OCI-LY3 (cell line): ENCODE results near the gene CRADD.

Source experiments
- H2AFZ ChIP-seq: fragments of 200-600, 300-600 bp; shearing (Covaris generic); 2 replicates; pipeline ENCODE4 v1.6.0; 2014; ENCODE audit warnings: antibody characterized with exemption, low read depth, low read length
- H3K27ac ChIP-seq: fragments of 200-600, 300-600 bp; sonication (generic); 2 replicates; pipeline ENCODE4 v1.5.1; 2014; ENCODE audit warnings: mild to moderate bottlenecking, low read length, moderate library complexity, mixed read lengths
- H3K27me3 ChIP-seq: fragments of 200-600, 300-600 bp; sonication (generic); 2 replicates; pipeline ENCODE4 v1.6.1; 2014; ENCODE audit warnings: low read depth, low read length, mixed read lengths
- H3K36me3 ChIP-seq: fragments of 200-600, 300-600 bp; sonication (generic); replicated peaks from 2 replicates; pipeline ENCODE3; 2014; ENCODE audit warnings: low read depth, low read length, mixed read lengths
- H3K4me1 ChIP-seq: fragments of 300-600, 200-600 bp; sonication (generic); 2 replicates; pipeline ENCODE4 v1.6.1; 2014; ENCODE audit warnings: low read length, mixed read lengths
- H3K4me2 ChIP-seq: fragments of 200-600, 300-600 bp; sonication (generic); 2 replicates; pipeline ENCODE4 v1.6.1; 2014; ENCODE audit warnings: low read length, mixed read lengths
- H3K4me3 ChIP-seq: fragments of 300-600, 200-600 bp; sonication (generic); 2 replicates; pipeline ENCODE4 v1.5.1; 2014; ENCODE audit warnings: antibody characterized with exemption, mild to moderate bottlenecking, low read length, moderate library complexity
- H3K79me2 ChIP-seq: fragments of 300-600, 200-600 bp; shearing (Covaris generic); 2 replicates; pipeline ENCODE4 v1.6.1; 2014; ENCODE audit warnings: mild to moderate bottlenecking, low read length, mixed read lengths
- H3K9ac ChIP-seq: fragments of 300-600, 200-600 bp; shearing (Covaris generic); 2 replicates; pipeline ENCODE4 v1.6.0; 2014; ENCODE audit warnings: mild to moderate bottlenecking, low read length, moderate library complexity
- H3K9me3 ChIP-seq: fragments of 200-600, 300-600 bp; shearing (Covaris generic); 2 replicates; pipeline ENCODE4 v1.6.1; 2014; ENCODE audit warnings: low read length, mixed read lengths; ENCODE audit not compliant: insufficient read depth
- H4K20me1 ChIP-seq: fragments of 200-600, 300-600 bp; sonication (generic); 2 replicates; pipeline ENCODE4 v1.6.1; 2016; ENCODE audit warnings: low read length, mixed read lengths; ENCODE audit not compliant: insufficient read depth
- EZH2phosphoT487 ChIP-seq: fragments of 200-600 bp; shearing (Covaris generic); IDR thresholded peaks from 2 replicates; pipeline ENCODE4 v1.6.1; 2018; ENCODE audit warnings: antibody characterized with exemption, mixed run types, low read depth
- TF ChIP-seq, protein P1 (sequence below): fragments of 200-600, 300-600 bp; sonication (generic); IDR thresholded peaks from 2 replicates; pipeline ENCODE4 v1.5.1; 2014; ENCODE audit warnings: antibody characterized with exemption, low read length, low read depth

Gene CRADD

DNA sequence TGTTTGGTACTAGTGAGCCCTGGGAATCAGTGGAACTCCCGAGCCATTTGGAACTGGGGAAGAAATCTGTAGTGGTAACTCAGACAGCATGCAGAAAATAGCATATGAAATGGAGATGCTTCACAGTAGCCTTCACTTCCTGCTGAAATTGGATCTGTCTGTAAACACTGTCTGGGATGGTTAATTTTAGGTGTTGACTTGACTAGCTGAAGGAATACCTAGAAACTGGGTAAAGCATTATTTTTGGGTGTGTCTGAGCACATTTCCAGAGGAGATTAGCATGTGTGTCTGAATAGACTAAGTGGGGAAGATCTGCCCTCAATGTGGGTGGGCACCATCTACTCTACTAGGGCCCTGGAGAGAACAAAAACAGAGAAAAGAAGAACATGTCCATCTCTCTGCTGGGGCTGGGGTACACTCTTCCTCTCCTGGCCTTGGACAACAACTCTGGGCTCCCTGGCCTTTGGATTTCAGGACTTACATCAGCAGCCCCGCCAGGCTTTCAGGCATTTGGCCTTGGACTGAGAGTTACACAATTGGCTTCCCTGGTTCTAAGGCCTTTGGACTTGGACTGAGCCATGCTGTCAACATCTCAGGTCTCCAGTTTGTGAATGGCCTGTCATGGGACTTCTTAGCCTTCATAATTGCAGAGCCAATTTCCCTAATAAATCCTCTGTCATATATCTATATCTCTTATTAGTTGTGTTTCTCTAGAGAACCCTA lies 14.0 kb upstream of the CRADD start:
- Histone ChIP-seq H3K4me2 (no peak overlapping the region), H3K27ac (no peak overlapping the region), H3K4me1 (peaks cover 27% of the 10 kb centered on the region), H3K4me3 (no peak overlapping the region), H4K20me1 (no peaks in the 10 kb centered on the region), H3K9ac (no peak overlapping the region), H3K36me3 (peaks cover 29% of the 10 kb centered on the region), H2AFZ (peak overlapping the region; percentile 49; the same call in 1 of the 2 replicates), H3K27me3 (no peaks in the 10 kb centered on the region), H3K9me3 (peaks cover 22% of the 10 kb centered on the region), H3K79me2 (no peaks in the 10 kb centered on the region)
- TF ChIP-seq, protein P1, sequence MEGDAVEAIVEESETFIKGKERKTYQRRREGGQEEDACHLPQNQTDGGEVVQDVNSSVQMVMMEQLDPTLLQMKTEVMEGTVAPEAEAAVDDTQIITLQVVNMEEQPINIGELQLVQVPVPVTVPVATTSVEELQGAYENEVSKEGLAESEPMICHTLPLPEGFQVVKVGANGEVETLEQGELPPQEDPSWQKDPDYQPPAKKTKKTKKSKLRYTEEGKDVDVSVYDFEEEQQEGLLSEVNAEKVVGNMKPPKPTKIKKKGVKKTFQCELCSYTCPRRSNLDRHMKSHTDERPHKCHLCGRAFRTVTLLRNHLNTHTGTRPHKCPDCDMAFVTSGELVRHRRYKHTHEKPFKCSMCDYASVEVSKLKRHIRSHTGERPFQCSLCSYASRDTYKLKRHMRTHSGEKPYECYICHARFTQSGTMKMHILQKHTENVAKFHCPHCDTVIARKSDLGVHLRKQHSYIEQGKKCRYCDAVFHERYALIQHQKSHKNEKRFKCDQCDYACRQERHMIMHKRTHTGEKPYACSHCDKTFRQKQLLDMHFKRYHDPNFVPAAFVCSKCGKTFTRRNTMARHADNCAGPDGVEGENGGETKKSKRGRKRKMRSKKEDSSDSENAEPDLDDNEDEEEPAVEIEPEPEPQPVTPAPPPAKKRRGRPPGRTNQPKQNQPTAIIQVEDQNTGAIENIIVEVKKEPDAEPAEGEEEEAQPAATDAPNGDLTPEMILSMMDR = no peak
- TF ChIP-seq EZH2phosphoT487 = no peak

DNA sequence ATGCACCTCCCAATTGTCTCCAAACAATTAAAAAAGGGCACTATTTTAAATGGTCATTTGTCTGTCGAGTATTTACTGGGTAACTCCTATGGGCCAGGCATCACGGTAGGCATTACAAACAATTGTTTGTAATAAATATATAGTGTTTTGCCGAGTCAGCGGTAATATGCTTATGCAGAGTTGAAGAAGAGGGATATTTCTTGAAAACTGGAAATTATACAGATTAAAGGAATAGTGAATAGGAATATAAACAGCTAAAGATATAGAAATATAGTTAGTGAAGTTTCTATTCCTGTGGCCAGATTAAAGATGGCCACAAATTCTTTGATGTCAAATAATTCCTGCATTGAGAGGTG lies 13.5 kb upstream of the CRADD start:
- Histone ChIP-seq H4K20me1 (no peaks in the 10 kb centered on the region), H3K4me2 (no peak overlapping the region), H3K9ac (no peak overlapping the region), H3K79me2 (no peaks in the 10 kb centered on the region), H3K36me3 (peaks cover 33% of the 10 kb centered on the region), H3K27ac (no peak overlapping the region), H3K27me3 (no peaks in the 10 kb centered on the region), H3K9me3 (peaks cover 26% of the 10 kb centered on the region), H3K4me3 (no peak overlapping the region), H3K4me1 (peaks cover 33% of the 10 kb centered on the region), H2AFZ (no peak overlapping the region)
- TF ChIP-seq, protein P1 = no peak
- TF ChIP-seq EZH2phosphoT487 = no peak

DNA sequence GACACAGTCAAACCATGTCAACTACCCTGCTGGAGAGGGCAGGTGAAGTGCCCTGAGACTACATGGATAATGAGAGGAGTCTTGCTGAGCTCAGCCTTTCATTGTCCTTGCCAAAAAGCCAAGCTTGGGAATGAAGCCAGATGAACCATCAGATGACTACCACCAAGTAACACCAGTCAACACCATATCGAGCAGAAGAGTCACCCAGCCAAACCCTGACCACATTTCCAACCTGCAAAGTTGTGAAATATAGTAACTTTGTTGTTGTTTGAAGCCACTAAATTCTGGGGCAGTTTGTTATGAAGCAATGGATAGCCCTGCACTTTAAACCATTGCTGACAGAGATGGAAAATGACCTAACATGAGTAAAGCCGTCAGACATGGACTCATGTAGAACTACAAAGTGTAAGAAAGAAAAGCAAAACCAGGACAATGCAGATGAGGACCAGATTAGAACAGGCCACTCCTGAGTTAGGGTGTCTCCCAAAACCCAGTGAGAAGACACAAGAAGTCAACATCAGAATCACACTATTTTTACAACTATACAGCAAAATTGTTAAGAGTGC lies 12.5 kb upstream of the CRADD start:
- Histone ChIP-seq H3K4me1 (peaks cover 41% of the 10 kb centered on the region), H3K79me2 (no peaks in the 10 kb centered on the region), H3K4me2 (no peak overlapping the region), H3K9ac (no peak overlapping the region), H4K20me1 (no peaks in the 10 kb centered on the region), H3K4me3 (no peak overlapping the region), H3K27ac (no peak overlapping the region), H3K27me3 (no peaks in the 10 kb centered on the region), H3K36me3 (peaks cover 34% of the 10 kb centered on the region), H3K9me3 (peaks cover 27% of the 10 kb centered on the region), H2AFZ (no peak overlapping the region)
- TF ChIP-seq EZH2phosphoT487 = no peak

DNA sequence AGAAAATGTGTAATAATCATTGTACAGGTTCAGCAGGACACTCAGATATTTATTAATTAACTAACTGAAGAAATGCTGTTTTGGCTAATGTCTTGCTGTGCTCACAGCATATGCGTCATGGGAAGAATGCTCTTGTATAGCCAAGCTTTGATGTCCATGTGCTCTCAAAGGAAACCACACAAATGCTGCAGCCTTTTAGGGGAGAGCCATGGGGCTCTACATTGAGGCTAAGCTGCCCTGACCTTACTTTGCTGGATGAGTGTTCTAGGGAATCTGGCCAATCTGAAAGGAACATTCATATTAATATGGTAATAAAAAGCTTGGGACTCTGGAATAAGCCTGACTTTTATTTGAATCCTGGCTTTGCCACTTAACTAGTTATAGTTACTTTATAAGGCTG lies 9.5 kb upstream of the CRADD start:
- peaks cover 49% of the 10 kb centered on the region for H3K9me3 ChIP-seq
- TF ChIP-seq, protein P1 = no peak
- no peak for TF ChIP-seq EZH2phosphoT487
- H3K27ac ChIP-seq = peak overlapping the region; percentile 99
- H3K4me2 ChIP-seq = no peak overlapping the region
- no peak overlapping the region for H3K4me3 ChIP-seq
- H3K79me2 ChIP-seq = no peaks in the 10 kb centered on the region
- no peak overlapping the region for H3K9ac ChIP-seq
- H4K20me1 ChIP-seq = no peaks in the 10 kb centered on the region
- peaks cover 57% of the 10 kb centered on the region for H3K36me3 ChIP-seq
- peaks cover 37% of the 10 kb centered on the region for H3K4me1 ChIP-seq
- no peaks in the 10 kb centered on the region for H3K27me3 ChIP-seq
- H2AFZ ChIP-seq = no peak overlapping the region
